Endothelial cell of umbilical vein (primary cell): ENCODE results near the gene TRMO. TPM values are rescaled to one million over a fixed set of nuclear protein-coding genes. Genes with fewer than 3 reads are reported as not detected.

Experiments used
- BruUV-seq: library from RNA; stranded (reverse); fragments of 400-500 nt; replicated peaks from 2 replicates; lab custom pipeline; 2021; lab: Mats Ljungman, UMichigan
- CTCF ChIA-PET: fragments of 300-600, 350-600 bp; sonication (Branson Sonifier 250); formaldehyde crosslinking; loops from one replicate; lab custom pipeline; 2021; ENCODE audit warnings: antibody characterized with exemption, inconsistent platforms; lab: Charles Lee
- POLR2A ChIA-PET: fragments of 300-600, 350-600 bp; sonication (Branson Sonifier 250); formaldehyde crosslinking; loops from one replicate; lab custom pipeline; 2021; ENCODE audit warnings: antibody characterized with exemption, inconsistent platforms; lab: Charles Lee
- DNase-seq: peaks from one replicate; pipeline ENCODE4 v3.0.0-alpha.2; 2011; ENCODE audit warnings: low read depth, low spot score
- FAIRE-seq: peaks from 2 replicates; lab custom pipeline; 2011; peaks lifted over from hg19 to GRCh38; lab: Jason Lieb, UNC
- H2AFZ ChIP-seq: 2 replicates; pipeline ENCODE4 v1.6.0; 2012; ENCODE audit warnings: low read depth, low read length, control low read depth, inconsistent platforms
- H3K27ac ChIP-seq: 2 replicates; pipeline ENCODE4 v1.5.1; 2011; ENCODE audit warnings: low read depth, mild to moderate bottlenecking, control low read depth, low read length, moderate library complexity; ENCODE audit not compliant: insufficient read depth
- H3K27me3 ChIP-seq, 2 experiments: 2 replicates each; pipeline versions ENCODE4 v1.6.0 to v1.6.1; 2011; ENCODE audit warnings: low read length in 2 of 2, mixed read lengths in 1 of 2; ENCODE audit not compliant: control insufficient read depth in 2 of 2, insufficient read depth in 2 of 2
- H3K36me3 ChIP-seq, 2 experiments: 2 replicates in 1 of 2; 3 replicates in 1 of 2; pipeline ENCODE4 v1.5.1; 2011; ENCODE audit warnings: low read length in 2 of 2, mild to moderate bottlenecking in 1 of 2, moderate library complexity in 1 of 2; ENCODE audit not compliant: control insufficient read depth in 2 of 2, insufficient read depth in 2 of 2; ENCODE audit errors: extremely low read depth in 1 of 2
- H3K4me1 ChIP-seq: 3 replicates; pipeline ENCODE4 v1.5.1; 2011; ENCODE audit warnings: mild to moderate bottlenecking, low read length; ENCODE audit not compliant: control insufficient read depth, insufficient read depth; ENCODE audit errors: extremely low read depth
- H3K4me2 ChIP-seq: 2 replicates; pipeline ENCODE4 v1.6.1; 2011; ENCODE audit warnings: low read length, control low read depth, mixed read lengths; ENCODE audit not compliant: insufficient read depth
- H3K4me3 ChIP-seq, 3 experiments: fragments of 200-600 bp in 1 of 3; sonication (generic), shearing (Covaris generic) in 1 of 3; replicated peaks in 1 of 3; 2 replicates each; pipeline ENCODE4 v1.5.1; 2011 to 2016; ENCODE audit warnings: control low read depth in 3 of 3, low read length in 3 of 3, mild to moderate bottlenecking in 2 of 3, inconsistent platforms in 1 of 3, low read depth in 1 of 3, moderate library complexity in 1 of 3; ENCODE audit not compliant: insufficient read depth in 1 of 3
- H3K79me2 ChIP-seq: 2 replicates; pipeline ENCODE4 v1.6.0; 2012; ENCODE audit warnings: low read length, inconsistent platforms; ENCODE audit not compliant: control insufficient read depth, insufficient read depth
- H3K9ac ChIP-seq: replicated peaks from 2 replicates; pipeline ENCODE3; 2011; ENCODE audit warnings: low read length, control low read depth; ENCODE audit not compliant: insufficient read depth; ENCODE audit errors: extremely low read depth
- H3K9me1 ChIP-seq: replicated peaks from 3 replicates; pipeline ENCODE4 v1.6.0; 2011; ENCODE audit warnings: mild to moderate bottlenecking, low read length; ENCODE audit not compliant: control insufficient read depth, insufficient read depth; ENCODE audit errors: extremely low read depth
- H3K9me3 ChIP-seq: replicated peaks from 2 replicates; pipeline ENCODE4 v1.5.1; 2012; ENCODE audit warnings: low read length, inconsistent platforms; ENCODE audit not compliant: control insufficient read depth, insufficient read depth
- H4K20me1 ChIP-seq: replicated peaks from 2 replicates; pipeline ENCODE3; 2011; ENCODE audit warnings: mild to moderate bottlenecking, low read length; ENCODE audit not compliant: control insufficient read depth, insufficient read depth; ENCODE audit errors: extremely low read depth
- EZH2 ChIP-seq: IDR thresholded peaks from 2 replicates; pipeline ENCODE4 v1.6.1; 2012; ENCODE audit warnings: borderline replicate concordance, low read depth, mild to moderate bottlenecking, moderate library complexity, low read length, inconsistent platforms; ENCODE audit not compliant: severe bottlenecking
- FOS ChIP-seq: IDR thresholded peaks from 2 replicates; pipeline ENCODE4 v1.6.1; 2011; ENCODE audit warnings: mild to moderate bottlenecking, low read length, moderate library complexity, borderline replicate concordance; ENCODE audit not compliant: insufficient read depth
- GATA2 ChIP-seq: IDR thresholded peaks from 2 replicates; pipeline ENCODE4 v1.7.0; 2011; ENCODE audit warnings: low read depth, mild to moderate bottlenecking, moderate library complexity, mixed read lengths, low read length; ENCODE audit not compliant: insufficient read length, insufficient read depth
- dilution Hi-C: fragments of 300-500 bp; cut with MboI; formaldehyde crosslinking; loops from one replicate; pipeline ENCODE4 v1.15.0; 2019; ENCODE audit warnings: low sequenced_read_pairs; ENCODE audit not compliant: extremely low pct_ligation_motif_present
- intact Hi-C: fragments of 100-400 bp; cut with micrococcal nuclease; formaldehyde crosslinking; loops from one replicate; pipeline ENCODE4 v1.10.0; 2022
- polyA plus RNA-seq, 4 experiments: library from polyadenylated mRNA; depleted of rRNA in 3 of 4; stranded (reverse) in 3 of 4; unstranded in 1 of 4; fragments of >200 nt; gene quantifications; 2 replicates each; pipeline versions ENCODE4 v1.2.1 to v1.2.3, GENCODE V29; 2011 to 2012; ENCODE audit warnings: missing spikeins in 1 of 4
- total RNA-seq: library from RNA; stranded (reverse); gene quantifications from 2 replicates; pipeline ENCODE4 v1.2.3, GENCODE V29; 2021
- TF ChIP-seq, protein P1 (sequence below), 2 donors: IDR thresholded peaks; 1 replicate in 1 of 2; 2 replicates in 1 of 2; pipeline ENCODE4 v1.5.1; 2011; ENCODE audit warnings: low read length in 2 of 2, mild to moderate bottlenecking in 2 of 2, moderate library complexity in 2 of 2, control low read depth in 1 of 2, inconsistent platforms in 1 of 2, low read depth in 1 of 2; ENCODE audit not compliant: insufficient read depth in 1 of 2; ENCODE audit errors: extremely low read depth in 1 of 2
- TF ChIP-seq, protein P2 (sequence below): IDR thresholded peaks from 2 replicates; pipeline ENCODE4 v1.6.1; 2011; ENCODE audit not compliant: insufficient read depth, insufficient read length

Gene TRMO
- total and polyA plus RNA-seq, 2 donors (not counting 3 experiments of a cell fraction or from before 2014, with no cell fraction given): 10.1 to 11.9 TPM

DNA sequence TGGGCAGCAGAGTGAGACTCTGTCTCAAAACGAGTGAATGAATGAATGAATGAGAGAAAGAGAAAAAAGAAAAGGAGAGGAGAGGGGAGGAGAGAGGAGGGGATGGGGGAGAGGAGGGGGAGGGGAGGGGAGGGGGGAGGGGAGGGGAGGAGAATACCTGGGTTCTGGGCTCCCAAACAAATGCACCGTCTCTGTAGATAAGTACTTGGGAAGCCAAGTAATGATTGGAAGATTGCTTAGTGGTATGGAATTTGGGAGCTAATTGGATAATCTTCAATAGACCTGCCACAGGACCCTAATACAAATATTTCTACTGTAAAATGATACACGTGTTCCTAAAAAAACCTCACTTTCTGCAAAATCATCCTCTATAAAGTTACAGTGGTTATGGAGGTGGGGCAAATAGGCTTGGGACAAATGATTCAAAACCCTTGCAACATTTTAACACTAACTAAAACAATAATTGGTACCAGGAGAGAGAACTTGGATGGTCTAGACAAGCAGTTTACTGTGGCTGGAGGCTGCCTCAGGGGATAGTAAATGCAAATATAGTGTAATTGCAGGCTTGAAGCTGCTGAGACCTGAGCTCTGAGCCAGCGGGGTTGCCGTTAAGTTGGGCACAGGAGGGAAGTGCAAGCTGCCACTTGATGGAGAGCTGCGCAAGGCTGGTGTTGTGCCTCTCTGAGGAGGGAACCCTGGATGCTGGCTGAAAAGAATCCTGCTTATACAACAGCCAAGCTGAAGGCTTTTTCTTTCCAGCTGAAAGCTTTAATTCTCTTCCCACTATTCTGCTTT lies 12.2 kb upstream of the TRMO start:
- Histone ChIP-seq H3K27me3 (peaks cover 37 to 71% of the 10 kb centered on the region in 2 experiments), H3K79me2 (no peaks in the 10 kb centered on the region), H3K36me3 (no peaks in the 10 kb centered on the region), H3K27ac (no peak overlapping the region), H3K4me2 (no peak overlapping the region), H3K9ac (no peak overlapping the region), H3K9me1 (no peaks in the 10 kb centered on the region), H2AFZ (no peak overlapping the region), H4K20me1 (no peaks in the 10 kb centered on the region), H3K4me3 (no peak overlapping the region), H3K9me3 (no peaks in the 10 kb centered on the region), H3K4me1 (no peaks in the 10 kb centered on the region)
- ChIA-PET CTCF (interaction anchor here (1.4 to 1.7 kb wide), 2 partner anchors 9 to 122 kb away, joined by 3 to 4 read pairs; partner anchors contain the start of gene NANS), POLR2A (no interaction called here)
- dilution Hi-C loops: no loop called here
- intact Hi-C loops: loop anchor here (5.0 kb wide), 1 partner anchor 38 kb away; no protein-coding TSS in a partner anchor
- no TSS peak for BruUV-seq
- DNase-seq (no peak), FAIRE-seq (no peak)
- TF ChIP-seq, protein P1, sequence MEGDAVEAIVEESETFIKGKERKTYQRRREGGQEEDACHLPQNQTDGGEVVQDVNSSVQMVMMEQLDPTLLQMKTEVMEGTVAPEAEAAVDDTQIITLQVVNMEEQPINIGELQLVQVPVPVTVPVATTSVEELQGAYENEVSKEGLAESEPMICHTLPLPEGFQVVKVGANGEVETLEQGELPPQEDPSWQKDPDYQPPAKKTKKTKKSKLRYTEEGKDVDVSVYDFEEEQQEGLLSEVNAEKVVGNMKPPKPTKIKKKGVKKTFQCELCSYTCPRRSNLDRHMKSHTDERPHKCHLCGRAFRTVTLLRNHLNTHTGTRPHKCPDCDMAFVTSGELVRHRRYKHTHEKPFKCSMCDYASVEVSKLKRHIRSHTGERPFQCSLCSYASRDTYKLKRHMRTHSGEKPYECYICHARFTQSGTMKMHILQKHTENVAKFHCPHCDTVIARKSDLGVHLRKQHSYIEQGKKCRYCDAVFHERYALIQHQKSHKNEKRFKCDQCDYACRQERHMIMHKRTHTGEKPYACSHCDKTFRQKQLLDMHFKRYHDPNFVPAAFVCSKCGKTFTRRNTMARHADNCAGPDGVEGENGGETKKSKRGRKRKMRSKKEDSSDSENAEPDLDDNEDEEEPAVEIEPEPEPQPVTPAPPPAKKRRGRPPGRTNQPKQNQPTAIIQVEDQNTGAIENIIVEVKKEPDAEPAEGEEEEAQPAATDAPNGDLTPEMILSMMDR (IDR thresholded peaks at IDR 0.05; ENCODE audit: extremely low read depth in 1 of 2, insufficient read depth in 1 of 2, low read depth in 1 of 2, low read length in 2 of 2): no peak
- TF ChIP-seq EZH2 (no peak), FOS (no peak), GATA2 (no peak)
- TF ChIP-seq, protein P2, sequence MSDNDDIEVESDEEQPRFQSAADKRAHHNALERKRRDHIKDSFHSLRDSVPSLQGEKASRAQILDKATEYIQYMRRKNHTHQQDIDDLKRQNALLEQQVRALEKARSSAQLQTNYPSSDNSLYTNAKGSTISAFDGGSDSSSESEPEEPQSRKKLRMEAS: no peak
